ENCODE data around the gene SLAIN2. TPM values are rescaled to one million over a fixed set of nuclear protein-coding genes. Genes with fewer than 3 reads are reported as not detected.

Gene SLAIN2
- total and polyA plus RNA-seq, 3 donors from 2014 or later, result 57.3 to 255 (median 75.8) TPM

DNA sequence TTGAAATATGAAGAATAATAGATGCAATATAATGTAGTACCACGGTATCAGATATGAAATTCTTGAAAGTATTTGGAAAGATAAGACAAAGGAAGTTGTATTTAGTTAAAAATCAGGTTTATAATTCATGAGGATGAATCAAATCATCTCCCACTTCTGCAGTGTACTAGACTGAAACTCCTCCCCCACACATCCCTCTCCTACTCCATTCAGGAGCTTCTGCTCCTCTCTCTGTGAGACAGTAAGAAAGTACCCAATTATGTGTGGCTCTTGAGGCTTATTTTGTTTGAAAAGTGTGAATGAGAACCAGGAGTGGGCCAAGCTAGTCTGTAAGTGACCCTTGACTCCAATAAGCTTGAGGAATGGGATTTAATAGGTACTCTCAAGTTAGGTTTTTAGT, 9.5 kb downstream of the SLAIN2 start:
- Histone ChIP-seq H3K4me3 (no peak overlapping the region), H3K27me3 (no peaks in the 10 kb centered on the region), H3K9me3 (no peaks in the 10 kb centered on the region), H3K36me3 (ENCODE audit: low read depth, missing control alignments) (no peaks in the 10 kb centered on the region), H3K4me1 (peaks cover 10% of the 10 kb centered on the region), H3K27ac (no peak overlapping the region)
- no peak for DNase-seq
- WGBS, 2 donors, result 82 to 83% methylated on average over 1 of the region's 1 CpG
- TF ChIP-seq POLR2A (IDR thresholded peaks at IDR 0.05), result no peak
- TF ChIP-seq, protein P1, sequence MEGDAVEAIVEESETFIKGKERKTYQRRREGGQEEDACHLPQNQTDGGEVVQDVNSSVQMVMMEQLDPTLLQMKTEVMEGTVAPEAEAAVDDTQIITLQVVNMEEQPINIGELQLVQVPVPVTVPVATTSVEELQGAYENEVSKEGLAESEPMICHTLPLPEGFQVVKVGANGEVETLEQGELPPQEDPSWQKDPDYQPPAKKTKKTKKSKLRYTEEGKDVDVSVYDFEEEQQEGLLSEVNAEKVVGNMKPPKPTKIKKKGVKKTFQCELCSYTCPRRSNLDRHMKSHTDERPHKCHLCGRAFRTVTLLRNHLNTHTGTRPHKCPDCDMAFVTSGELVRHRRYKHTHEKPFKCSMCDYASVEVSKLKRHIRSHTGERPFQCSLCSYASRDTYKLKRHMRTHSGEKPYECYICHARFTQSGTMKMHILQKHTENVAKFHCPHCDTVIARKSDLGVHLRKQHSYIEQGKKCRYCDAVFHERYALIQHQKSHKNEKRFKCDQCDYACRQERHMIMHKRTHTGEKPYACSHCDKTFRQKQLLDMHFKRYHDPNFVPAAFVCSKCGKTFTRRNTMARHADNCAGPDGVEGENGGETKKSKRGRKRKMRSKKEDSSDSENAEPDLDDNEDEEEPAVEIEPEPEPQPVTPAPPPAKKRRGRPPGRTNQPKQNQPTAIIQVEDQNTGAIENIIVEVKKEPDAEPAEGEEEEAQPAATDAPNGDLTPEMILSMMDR (IDR thresholded peaks at IDR 0.05), result no peak
- intact Hi-C loops (cut with DNase I; ENCODE audit: low total_unique reads), result no loop called here

DNA sequence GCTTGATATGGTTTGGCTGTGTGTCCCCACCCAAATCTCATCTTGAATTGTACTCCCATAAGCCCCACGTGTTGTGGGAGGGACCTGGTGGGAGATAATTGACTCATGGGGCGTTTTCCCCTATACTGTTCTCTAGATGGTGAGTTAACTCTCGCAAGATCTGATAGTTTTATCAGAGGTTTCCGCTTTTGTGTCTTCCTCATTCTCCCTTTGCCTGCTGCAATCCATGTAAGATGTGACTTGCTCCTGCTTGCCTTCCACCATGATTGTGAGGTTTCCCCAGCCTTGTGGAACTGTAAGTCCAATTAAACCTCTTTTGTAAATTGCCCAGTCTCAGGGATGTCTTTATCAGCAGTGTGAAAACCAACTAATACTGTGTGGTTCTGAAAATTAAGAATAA, 11.5 kb downstream of the SLAIN2 start:
- intact Hi-C loops (cut with DNase I; ENCODE audit: low total_unique reads), result no loop called here
- DNase-seq, result no peak
- no peaks in the 10 kb centered on the region for H3K36me3 ChIP-seq (ENCODE audit: low read depth, missing control alignments)
- H3K27me3 ChIP-seq, result no peaks in the 10 kb centered on the region
- WGBS, 2 donors, result 92 to 93% methylated on average over 4 of the region's 4 CpGs
- H3K4me1 ChIP-seq, result peaks cover 10% of the 10 kb centered on the region
- no peak overlapping the region for H3K27ac ChIP-seq
- TF ChIP-seq, protein P1 (IDR thresholded peaks at IDR 0.05), result no peak
- TF ChIP-seq POLR2A (IDR thresholded peaks at IDR 0.05), result no peak
- no peak overlapping the region for H3K4me3 ChIP-seq
- no peaks in the 10 kb centered on the region for H3K9me3 ChIP-seq

DNA sequence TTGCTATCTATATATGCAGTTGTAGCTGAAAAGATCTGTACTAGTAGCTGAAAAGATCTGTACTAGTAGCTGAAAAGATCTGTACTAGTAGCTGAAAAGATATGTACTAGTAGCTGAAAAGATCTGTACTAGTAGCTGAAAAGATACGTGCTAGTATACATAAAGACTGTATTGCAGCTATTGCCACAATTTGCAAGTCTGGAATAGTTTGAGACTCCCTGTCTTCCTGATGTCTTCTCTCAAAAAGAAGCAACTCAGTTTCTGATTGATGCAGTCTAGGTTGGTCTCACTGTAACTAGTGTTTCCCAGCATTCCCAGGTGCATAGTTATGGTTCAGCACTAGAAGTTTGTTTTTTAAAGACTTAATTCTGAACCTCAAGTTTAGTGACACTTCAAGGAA, 15.0 kb downstream of the SLAIN2 start:
- H3K4me3 ChIP-seq, result no peak overlapping the region
- H3K9me3 ChIP-seq, result no peaks in the 10 kb centered on the region
- H3K4me1 ChIP-seq, result no peaks in the 10 kb centered on the region
- 72 to 82% methylated on average over 1 of the region's 1 CpG for WGBS, 2 donors
- no peaks in the 10 kb centered on the region for H3K36me3 ChIP-seq (ENCODE audit: low read depth, missing control alignments)
- no peak for DNase-seq
- H3K27me3 ChIP-seq, result no peaks in the 10 kb centered on the region
- no peak overlapping the region for H3K27ac ChIP-seq
- intact Hi-C loops (cut with DNase I; ENCODE audit: low total_unique reads), result no loop called here
- no peak for TF ChIP-seq POLR2A (IDR thresholded peaks at IDR 0.05)
- TF ChIP-seq, protein P1 (IDR thresholded peaks at IDR 0.05), result no peak

DNA sequence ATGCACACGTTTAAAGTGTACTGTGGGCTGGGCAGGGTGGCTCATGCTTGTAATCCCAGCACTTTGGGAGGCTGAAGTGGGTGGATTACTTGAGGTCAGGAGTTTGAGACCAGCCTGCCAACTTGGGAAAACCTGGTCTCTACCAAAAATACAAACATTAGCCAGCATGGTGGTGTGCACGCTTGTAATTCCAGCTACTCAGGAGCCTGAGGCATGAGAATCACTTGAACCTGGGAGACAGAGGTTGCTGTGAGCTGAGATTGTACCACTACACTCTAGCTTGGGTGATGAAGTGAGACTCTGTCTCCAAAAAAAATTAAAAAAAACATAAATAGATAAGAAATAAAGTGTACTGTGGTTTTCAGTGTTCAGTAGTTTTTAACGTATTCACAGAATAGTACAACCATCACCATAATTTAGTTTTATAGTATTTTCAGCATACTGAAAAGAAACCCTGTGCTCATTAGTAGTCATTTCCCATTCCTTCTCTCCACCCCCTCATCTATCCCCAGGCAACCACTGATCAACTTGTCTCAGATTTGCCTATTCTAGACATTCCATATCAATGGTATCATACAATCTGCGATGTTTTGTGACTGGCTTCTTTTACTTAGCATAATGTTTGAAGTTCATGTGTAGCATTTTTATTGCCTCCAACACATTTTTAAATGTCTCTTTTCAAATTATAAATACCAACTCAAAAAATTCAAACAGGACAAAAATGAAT, 19.1 kb downstream of the SLAIN2 start:
- Histone ChIP-seq H3K4me1 (no peaks in the 10 kb centered on the region), H3K36me3 (ENCODE audit: low read depth, missing control alignments) (no peaks in the 10 kb centered on the region), H3K27me3 (no peaks in the 10 kb centered on the region), H3K9me3 (no peaks in the 10 kb centered on the region), H3K27ac (no peak overlapping the region), H3K4me3 (no peak overlapping the region)
- intact Hi-C loops (cut with DNase I; ENCODE audit: low total_unique reads), result no loop called here
- TF ChIP-seq POLR2A (IDR thresholded peaks at IDR 0.05), result no peak
- TF ChIP-seq, protein P1 (IDR thresholded peaks at IDR 0.05), result no peak
- WGBS, 2 donors, result 68 to 73% methylated on average over 4 of the region's 4 CpGs
- no peak for DNase-seq

DNA sequence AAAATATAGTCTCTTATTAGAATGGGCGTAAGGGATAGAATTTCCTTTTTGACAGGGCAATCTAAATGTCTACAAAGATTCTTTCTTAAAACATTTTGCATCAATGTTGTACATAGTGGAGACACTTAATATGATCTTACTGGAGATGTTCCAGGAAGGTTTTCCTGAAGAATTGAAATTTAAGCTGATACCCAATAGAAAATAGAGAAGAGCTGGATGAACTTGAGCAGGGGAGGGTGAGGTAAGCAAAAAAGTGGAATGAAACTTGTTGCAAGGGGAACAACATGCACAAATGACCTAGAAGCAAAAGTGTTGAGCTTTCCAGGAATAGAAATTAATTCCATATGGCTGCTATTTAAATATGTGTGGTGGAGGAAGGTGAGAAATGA, 19.7 kb downstream of the SLAIN2 start:
- Histone ChIP-seq H3K27ac (no peak overlapping the region), H3K36me3 (ENCODE audit: low read depth, missing control alignments) (no peaks in the 10 kb centered on the region), H3K9me3 (no peaks in the 10 kb centered on the region), H3K27me3 (no peaks in the 10 kb centered on the region), H3K4me3 (no peak overlapping the region), H3K4me1 (no peaks in the 10 kb centered on the region)
- 66 to 83% methylated on average over 1 of the region's 1 CpG for WGBS, 2 donors
- TF ChIP-seq POLR2A (IDR thresholded peaks at IDR 0.05), result no peak
- TF ChIP-seq, protein P1 (IDR thresholded peaks at IDR 0.05), result no peak
- no peak for DNase-seq
- intact Hi-C loops (cut with DNase I; ENCODE audit: low total_unique reads), result no loop called here
